Measurements from ENCODE around the gene AKAP13. TPM values are rescaled to one million over a fixed set of nuclear protein-coding genes. Genes with fewer than 3 reads are reported as not detected.
"Not testable (repeated sequence)": the region's sequence is repeated elsewhere in the genome, so short reads cannot be mapped to it uniquely, and the experiment has no call there.

The AKAP13 gene
- total and polyA plus RNA-seq, 5 donors from 2014 or later: 106 to 482 (median 112) TPM

DNA sequence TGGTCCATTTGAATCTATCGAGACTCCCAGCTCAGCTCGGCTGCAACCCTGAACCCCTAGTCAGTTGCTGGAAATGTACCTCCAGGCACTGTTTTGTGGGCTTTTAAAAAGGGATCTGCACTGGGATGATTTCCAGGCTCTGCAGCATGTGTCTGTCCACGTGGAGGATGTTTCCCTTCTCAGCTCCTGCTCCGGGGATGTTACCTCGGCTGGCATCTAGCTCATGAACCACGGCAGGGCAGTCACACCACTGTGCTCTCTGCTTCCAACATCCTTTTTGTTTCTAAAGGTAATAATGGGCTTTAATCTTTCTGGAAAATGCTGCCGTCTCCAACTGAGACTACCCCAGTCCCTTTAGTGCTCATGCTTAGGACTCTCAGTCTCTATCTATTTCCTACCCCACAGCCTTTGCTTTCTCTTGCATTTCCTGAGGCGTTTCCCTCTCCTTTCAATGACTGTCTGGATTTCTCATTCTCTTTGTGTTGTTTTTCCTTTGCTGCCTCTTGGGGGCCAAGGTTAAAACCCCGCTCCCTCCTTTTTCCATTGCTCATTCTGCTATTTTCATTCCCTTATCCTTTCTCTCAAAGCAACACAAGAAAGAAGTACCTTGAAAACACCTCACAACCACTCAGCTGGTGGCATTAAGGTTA, 42.9 kb upstream of the AKAP13 start:
- Histone ChIP-seq H3K36me3 (ENCODE audit: control insufficient read depth, insufficient read depth, low read length) (no peaks in the 10 kb centered on the region), H3K27ac (ENCODE audit: insufficient read depth, low read length, poor library complexity, severe bottlenecking) (no peak overlapping the region), H3K4me1 (ENCODE audit: control insufficient read depth, insufficient read depth, low read length, poor library complexity, severe bottlenecking) (no peaks in the 10 kb centered on the region), H3K27me3 (ENCODE audit: control insufficient read depth, insufficient read depth, low read length) (no peaks in the 10 kb centered on the region), H3K9me3 (ENCODE audit: control insufficient read depth in 2 of 2, low read length in 2 of 2) (no peaks in the 10 kb centered on the region), H3K4me3 (ENCODE audit: low read depth, low read length) (no peak overlapping the region)
- no peaks in the 10 kb centered on the region for H3K36me3 Mint-ChIP-seq
- H3K9me3 Mint-ChIP-seq: no peaks in the 10 kb centered on the region
- H3K27me3 Mint-ChIP-seq: peaks cover 4% of the 10 kb centered on the region
- peak overlapping the region in 1 of 3 donors; percentile 11 for H3K27ac Mint-ChIP-seq
- ATAC-seq (ENCODE audit: low read depth in 2 of 2) (no peak), DNase-seq (no peak)
- no peak overlapping the region for H3K4me3 Mint-ChIP-seq
- peaks cover 0 to 8% (median under 1%) of the 10 kb centered on the region in 4 donors for H3K4me1 Mint-ChIP-seq

DNA sequence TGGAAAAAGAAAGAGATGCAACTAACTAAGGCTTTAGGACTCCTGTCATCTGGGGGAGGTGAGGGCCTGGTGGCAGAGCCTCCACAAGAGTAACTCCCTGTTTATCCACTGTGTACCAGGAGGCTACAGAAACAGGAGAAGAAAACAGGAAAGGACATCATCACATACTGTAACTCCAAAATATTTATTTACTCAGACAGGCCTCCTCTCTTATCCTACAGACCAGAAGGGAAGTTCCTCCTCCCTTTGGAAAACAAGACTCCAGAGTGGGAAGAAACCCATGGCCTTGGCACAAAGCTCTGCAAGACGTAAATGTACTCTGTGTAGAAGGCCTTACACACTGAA, 40.1 kb upstream of the AKAP13 start:
- DNase-seq (no peak), ATAC-seq (ENCODE audit: low read depth in 2 of 2) (no peak)
- H3K9me3 Mint-ChIP-seq: no peaks in the 10 kb centered on the region
- no peaks in the 10 kb centered on the region for H3K4me1 Mint-ChIP-seq
- no peak overlapping the region for H3K4me3 ChIP-seq (ENCODE audit: low read depth, low read length)
- no peaks in the 10 kb centered on the region for H3K4me1 ChIP-seq (ENCODE audit: control insufficient read depth, insufficient read depth, low read length, poor library complexity, severe bottlenecking)
- no peaks in the 10 kb centered on the region for H3K36me3 ChIP-seq (ENCODE audit: control insufficient read depth, insufficient read depth, low read length)
- H3K9me3 ChIP-seq (ENCODE audit: control insufficient read depth in 2 of 2, low read length in 2 of 2): no peaks in the 10 kb centered on the region
- H3K36me3 Mint-ChIP-seq: no peaks in the 10 kb centered on the region
- H3K27me3 Mint-ChIP-seq: peaks cover 4% of the 10 kb centered on the region
- H3K27me3 ChIP-seq (ENCODE audit: control insufficient read depth, insufficient read depth, low read length): no peaks in the 10 kb centered on the region
- no peak overlapping the region for H3K27ac Mint-ChIP-seq
- no peak overlapping the region for H3K27ac ChIP-seq (ENCODE audit: insufficient read depth, low read length, poor library complexity, severe bottlenecking)
- H3K4me3 Mint-ChIP-seq: no peak overlapping the region

DNA sequence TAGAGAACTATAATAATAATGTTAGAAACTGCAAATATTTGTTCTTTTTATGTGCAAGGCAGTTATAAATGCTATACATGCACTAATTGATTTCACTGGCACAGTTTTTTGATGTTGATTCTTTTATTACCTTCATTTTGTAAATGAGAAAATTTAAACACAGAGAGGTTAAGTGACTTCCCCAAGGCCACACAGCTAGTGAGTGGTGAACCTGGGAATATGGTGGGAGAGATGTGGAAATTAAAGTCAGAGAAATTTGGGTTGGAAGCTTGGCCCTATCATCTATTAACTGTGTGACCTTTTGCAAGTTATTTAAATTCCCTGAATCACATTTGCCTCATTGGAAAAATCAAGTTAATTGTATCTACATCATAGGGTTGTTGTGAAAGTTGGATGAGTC, 39.6 kb upstream of the AKAP13 start:
- no peak overlapping the region for H3K27ac Mint-ChIP-seq
- H3K36me3 Mint-ChIP-seq: no peaks in the 10 kb centered on the region
- peaks cover 4% of the 10 kb centered on the region for H3K27me3 Mint-ChIP-seq
- H3K27ac ChIP-seq (ENCODE audit: insufficient read depth, low read length, poor library complexity, severe bottlenecking): no peak overlapping the region
- H3K9me3 Mint-ChIP-seq: no peaks in the 10 kb centered on the region
- no peak overlapping the region for H3K4me3 ChIP-seq (ENCODE audit: low read depth, low read length)
- H3K27me3 ChIP-seq (ENCODE audit: control insufficient read depth, insufficient read depth, low read length): no peaks in the 10 kb centered on the region
- no peaks in the 10 kb centered on the region for H3K36me3 ChIP-seq (ENCODE audit: control insufficient read depth, insufficient read depth, low read length)
- ATAC-seq (ENCODE audit: low read depth in 2 of 2) (no peak), DNase-seq (no peak)
- no peaks in the 10 kb centered on the region for H3K4me1 Mint-ChIP-seq
- no peak overlapping the region for H3K4me3 Mint-ChIP-seq
- no peaks in the 10 kb centered on the region for H3K4me1 ChIP-seq (ENCODE audit: control insufficient read depth, insufficient read depth, low read length, poor library complexity, severe bottlenecking)
- H3K9me3 ChIP-seq (ENCODE audit: control insufficient read depth in 2 of 2, low read length in 2 of 2): no peaks in the 10 kb centered on the region

DNA sequence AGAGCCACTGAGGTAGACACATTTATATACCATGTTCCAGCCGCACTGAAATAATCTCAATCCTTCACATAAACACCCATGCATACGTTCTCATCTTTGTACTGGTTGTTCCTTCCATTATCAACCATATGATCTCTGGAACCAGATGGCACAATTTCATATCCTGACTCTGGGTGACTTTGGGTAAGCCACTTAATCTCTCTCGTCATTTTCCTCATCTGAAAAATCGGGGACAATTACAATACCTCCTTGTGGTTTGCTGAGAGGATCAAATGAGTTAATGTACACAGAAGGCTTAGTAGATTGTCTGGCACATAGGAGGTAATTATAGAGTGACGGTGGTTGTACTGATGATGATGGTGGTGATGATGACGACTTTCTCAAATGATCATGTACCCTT, 38.2 kb upstream of the AKAP13 start:
- not testable (repeated sequence) for H3K27ac ChIP-seq (ENCODE audit: insufficient read depth, low read length, poor library complexity, severe bottlenecking); H3K9me3 ChIP-seq (ENCODE audit: control insufficient read depth in 2 of 2, low read length in 2 of 2); H3K27ac Mint-ChIP-seq; H3K36me3 ChIP-seq (ENCODE audit: control insufficient read depth, insufficient read depth, low read length); H3K4me3 ChIP-seq (ENCODE audit: low read depth, low read length); H3K4me1 ChIP-seq (ENCODE audit: control insufficient read depth, insufficient read depth, low read length, poor library complexity, severe bottlenecking); H3K4me3 Mint-ChIP-seq; H3K36me3 Mint-ChIP-seq; H3K4me1 Mint-ChIP-seq; H3K27me3 Mint-ChIP-seq; ATAC-seq (ENCODE audit: low read depth in 2 of 2); H3K9me3 Mint-ChIP-seq; DNase-seq; H3K27me3 ChIP-seq (ENCODE audit: control insufficient read depth, insufficient read depth, low read length)

DNA sequence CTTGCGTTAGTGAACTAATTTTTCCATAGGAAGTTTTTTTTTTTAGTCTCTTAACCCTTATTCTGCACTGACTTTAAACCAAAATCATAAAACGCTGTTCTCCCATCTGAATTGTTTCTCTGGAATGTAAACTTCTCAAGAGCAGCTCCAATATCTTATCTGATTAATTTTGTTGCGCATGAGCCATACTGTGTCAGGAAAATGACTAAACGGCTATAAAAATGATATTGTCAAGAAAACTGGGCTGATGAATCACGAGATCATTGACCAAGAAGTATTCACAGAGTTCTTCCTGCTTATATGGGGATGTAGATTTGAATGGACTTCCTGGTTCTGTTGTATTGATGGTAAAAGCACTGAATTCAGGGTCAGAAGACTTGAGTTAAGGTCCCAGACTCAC, 37.0 kb upstream of the AKAP13 start:
- H3K36me3 Mint-ChIP-seq; H3K36me3 ChIP-seq (ENCODE audit: control insufficient read depth, insufficient read depth, low read length); H3K4me1 Mint-ChIP-seq; H3K9me3 ChIP-seq (ENCODE audit: control insufficient read depth in 2 of 2, low read length in 2 of 2); H3K27ac ChIP-seq (ENCODE audit: insufficient read depth, low read length, poor library complexity, severe bottlenecking); H3K27me3 ChIP-seq (ENCODE audit: control insufficient read depth, insufficient read depth, low read length); H3K4me1 ChIP-seq (ENCODE audit: control insufficient read depth, insufficient read depth, low read length, poor library complexity, severe bottlenecking); H3K27me3 Mint-ChIP-seq; DNase-seq; ATAC-seq (ENCODE audit: low read depth in 2 of 2); H3K9me3 Mint-ChIP-seq; H3K4me3 ChIP-seq (ENCODE audit: low read depth, low read length); H3K27ac Mint-ChIP-seq; H3K4me3 Mint-ChIP-seq: not testable (repeated sequence)

DNA sequence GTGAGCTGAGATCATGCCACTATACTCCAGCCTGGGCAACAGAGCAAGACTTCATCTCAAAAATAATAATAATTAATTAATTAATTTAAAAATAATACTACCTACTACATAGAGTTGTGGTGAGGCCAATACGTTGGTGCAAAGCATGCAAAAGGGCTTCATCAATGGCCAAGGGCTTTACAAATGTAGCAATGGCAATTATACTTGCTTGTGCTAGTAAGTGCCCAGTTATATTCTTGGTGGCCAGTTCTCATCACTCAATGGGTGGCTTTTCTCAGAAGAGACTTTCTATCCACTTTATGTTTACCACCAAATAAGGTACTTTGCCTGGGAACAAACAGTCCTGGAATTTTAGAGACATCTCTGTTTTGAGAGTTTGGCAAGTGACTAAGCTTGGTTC, 36.2 kb upstream of the AKAP13 start:
- not testable (repeated sequence) for H3K4me1 ChIP-seq (ENCODE audit: control insufficient read depth, insufficient read depth, low read length, poor library complexity, severe bottlenecking); H3K27ac Mint-ChIP-seq; H3K36me3 Mint-ChIP-seq; DNase-seq; H3K27me3 ChIP-seq (ENCODE audit: control insufficient read depth, insufficient read depth, low read length); H3K4me3 ChIP-seq (ENCODE audit: low read depth, low read length); H3K4me3 Mint-ChIP-seq; H3K36me3 ChIP-seq (ENCODE audit: control insufficient read depth, insufficient read depth, low read length); H3K27ac ChIP-seq (ENCODE audit: insufficient read depth, low read length, poor library complexity, severe bottlenecking); H3K9me3 ChIP-seq (ENCODE audit: control insufficient read depth in 2 of 2, low read length in 2 of 2); H3K27me3 Mint-ChIP-seq; H3K4me1 Mint-ChIP-seq; ATAC-seq (ENCODE audit: low read depth in 2 of 2); H3K9me3 Mint-ChIP-seq

DNA sequence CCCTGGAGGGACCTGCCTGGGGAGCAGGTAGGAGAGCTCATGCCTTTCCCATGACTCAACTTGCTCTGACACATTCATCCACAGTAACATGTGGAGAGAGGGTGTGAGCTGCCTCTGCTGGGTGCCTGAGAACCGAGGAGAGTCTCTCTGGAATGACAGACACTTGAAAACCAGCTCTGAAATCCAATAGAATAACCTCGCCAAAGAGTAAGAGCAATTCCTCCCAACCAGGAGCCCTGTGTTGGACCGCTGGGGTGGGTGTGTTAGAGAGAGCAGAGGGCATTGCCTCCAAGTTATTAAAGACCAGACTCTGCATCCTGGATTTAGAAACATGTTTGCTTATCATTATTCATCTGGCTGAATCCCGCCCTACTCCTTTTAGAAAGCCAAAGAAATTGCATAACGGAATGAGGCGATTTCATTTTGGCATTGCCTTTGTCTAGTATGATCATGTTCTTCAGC, 35.7 kb upstream of the AKAP13 start:
- H3K9me3 ChIP-seq (ENCODE audit: control insufficient read depth in 2 of 2, low read length in 2 of 2); H3K27ac ChIP-seq (ENCODE audit: insufficient read depth, low read length, poor library complexity, severe bottlenecking); H3K4me1 Mint-ChIP-seq; H3K36me3 Mint-ChIP-seq; H3K4me3 Mint-ChIP-seq; H3K27ac Mint-ChIP-seq; DNase-seq; H3K27me3 Mint-ChIP-seq; H3K4me1 ChIP-seq (ENCODE audit: control insufficient read depth, insufficient read depth, low read length, poor library complexity, severe bottlenecking); H3K36me3 ChIP-seq (ENCODE audit: control insufficient read depth, insufficient read depth, low read length); ATAC-seq (ENCODE audit: low read depth in 2 of 2); H3K4me3 ChIP-seq (ENCODE audit: low read depth, low read length); H3K27me3 ChIP-seq (ENCODE audit: control insufficient read depth, insufficient read depth, low read length); H3K9me3 Mint-ChIP-seq: not testable (repeated sequence)

DNA sequence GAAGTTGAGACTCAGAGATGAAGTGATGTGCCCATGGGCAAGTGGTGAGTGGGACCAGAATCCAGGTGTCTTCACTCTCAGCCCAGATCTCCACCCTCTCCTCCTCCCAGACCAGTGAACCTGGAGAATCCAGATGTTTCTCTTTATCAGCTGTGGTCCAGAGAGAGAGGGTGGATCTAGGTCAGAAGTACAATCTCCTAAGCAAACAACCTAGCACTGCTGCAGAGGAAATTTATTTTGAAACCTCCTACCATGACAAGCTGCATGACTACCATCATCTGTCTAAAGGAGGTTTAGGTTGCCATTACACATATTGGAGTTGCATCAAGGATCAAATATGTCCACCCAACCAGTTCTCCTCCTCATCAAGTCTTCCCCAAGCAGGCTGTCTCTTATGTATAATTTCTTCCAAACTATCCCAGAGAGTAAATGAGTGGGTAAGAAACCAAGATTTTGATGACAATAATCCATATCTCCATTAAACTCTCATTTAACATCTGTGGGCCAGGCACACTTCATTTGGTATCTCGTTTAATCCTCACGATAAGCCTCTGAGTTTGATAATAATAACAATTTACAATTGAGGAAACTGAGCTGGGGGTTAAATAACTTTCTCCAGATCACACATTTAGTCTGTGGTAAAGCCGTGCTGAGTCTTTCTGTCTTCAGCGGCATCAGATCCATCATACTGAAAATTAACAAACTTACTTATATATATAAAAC, 35.0 kb upstream of the AKAP13 start:
- not testable (repeated sequence) for H3K27ac Mint-ChIP-seq

More for the DNA sequence above, 35.0 kb upstream of the AKAP13 start:
- H3K4me1 Mint-ChIP-seq; H3K27me3 Mint-ChIP-seq; ATAC-seq (ENCODE audit: low read depth in 2 of 2); H3K9me3 ChIP-seq (ENCODE audit: control insufficient read depth in 2 of 2, low read length in 2 of 2); H3K36me3 Mint-ChIP-seq; H3K27me3 ChIP-seq (ENCODE audit: control insufficient read depth, insufficient read depth, low read length); H3K4me3 ChIP-seq (ENCODE audit: low read depth, low read length); DNase-seq; H3K4me3 Mint-ChIP-seq; H3K9me3 Mint-ChIP-seq; H3K4me1 ChIP-seq (ENCODE audit: control insufficient read depth, insufficient read depth, low read length, poor library complexity, severe bottlenecking); H3K27ac ChIP-seq (ENCODE audit: insufficient read depth, low read length, poor library complexity, severe bottlenecking); H3K36me3 ChIP-seq (ENCODE audit: control insufficient read depth, insufficient read depth, low read length): not testable (repeated sequence)
